HL-60/S4 (cell line): Measurements from ENCODE around the gene FMO4.
"Not testable (repeated sequence)": the region's sequence is repeated elsewhere in the genome, so short reads cannot be mapped to it uniquely, and the experiment has no call there.

Experiments
- in situ Hi-C: fragments of 300-500 bp; cut with MboI; formaldehyde crosslinking; loops from 2 replicates; pipeline ENCODE4 v1.14.3; 2022; ENCODE audit warnings: low sequenced_read_pairs

FMO4 gene

GRCh38 chr1:171334024-171334640 is 20.1 kb downstream of the FMO4 start:
- in situ Hi-C loops = no loop called here

DNA sequence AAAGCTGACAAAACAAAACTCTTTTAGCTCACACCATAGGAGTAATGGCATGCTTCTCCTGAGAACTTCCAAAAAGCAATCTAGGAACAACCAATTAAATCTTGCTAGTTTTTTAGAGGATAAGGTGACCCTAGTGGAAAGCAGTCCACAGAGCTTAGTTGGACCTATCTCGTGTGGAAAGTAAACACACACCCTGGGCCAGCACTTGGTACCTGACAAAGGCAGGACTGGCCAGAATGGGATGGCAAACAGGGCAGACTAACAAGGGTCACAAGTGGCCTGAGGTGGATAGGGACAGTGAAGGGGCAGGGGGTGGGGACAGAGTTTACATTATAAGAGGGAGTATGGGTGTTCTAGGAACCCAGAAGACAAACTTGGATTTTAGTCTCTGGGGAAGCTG is 22.0 kb downstream of the FMO4 start:
- in situ Hi-C loops = no loop called here

DNA sequence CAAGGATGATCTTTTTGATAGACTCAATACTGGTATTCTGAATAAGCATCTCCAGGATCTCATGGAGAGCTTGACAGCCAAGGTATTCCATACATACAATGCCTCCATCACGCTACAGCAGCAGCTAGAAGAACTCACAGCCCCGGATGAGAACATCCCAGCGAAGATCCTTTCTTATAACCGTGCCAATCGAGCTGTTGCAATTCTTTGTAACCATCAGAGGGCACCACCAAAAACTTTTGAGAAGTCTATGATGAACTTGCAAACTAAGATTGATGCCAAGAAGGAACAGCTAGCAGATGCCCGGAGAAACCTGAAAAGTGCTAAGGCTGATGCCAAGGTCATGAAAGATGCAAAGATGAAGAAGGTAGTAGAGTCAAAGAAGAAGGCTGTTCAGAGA is 25.4 kb downstream of the FMO4 start:
- in situ Hi-C loops = not testable (repeated sequence)

DNA sequence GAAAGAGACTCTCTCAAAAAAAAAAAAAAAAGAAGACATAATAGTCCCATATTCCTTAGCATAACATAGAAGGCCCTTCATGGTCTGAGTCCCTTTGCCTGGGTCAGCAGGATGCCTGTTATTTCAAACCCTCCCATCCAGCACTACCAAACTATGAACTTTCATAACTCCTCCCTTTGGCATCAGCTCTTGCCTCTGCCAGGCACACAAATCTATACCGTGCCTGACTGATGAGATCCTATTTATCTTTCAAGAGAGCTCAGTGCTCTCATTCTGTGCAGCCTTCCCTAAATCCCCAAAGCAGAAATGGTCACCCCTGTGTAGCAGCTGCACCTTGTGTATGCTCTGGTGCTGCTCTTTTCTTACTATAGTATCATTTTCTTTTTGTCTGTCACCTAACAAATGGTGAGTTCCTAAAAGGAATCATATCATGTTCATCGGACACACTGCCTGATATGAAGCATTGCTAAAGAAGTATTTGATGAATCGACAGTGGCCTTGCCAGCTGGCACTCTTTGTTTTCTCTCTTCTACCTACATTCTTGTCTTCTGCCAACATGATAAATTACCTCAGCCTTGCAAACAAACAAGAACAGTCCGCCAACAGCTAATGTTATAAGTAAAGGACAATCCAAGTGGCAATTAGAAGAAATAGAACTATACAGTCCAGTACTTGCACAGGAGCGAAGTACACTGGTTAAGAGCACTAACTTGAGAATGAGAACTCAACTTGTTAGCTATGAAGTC is 29.9 kb downstream of the FMO4 start:
- in situ Hi-C loops = no loop called here

GRCh38 chr1:171344473-171344820 is 30.5 kb downstream of the FMO4 start:
- in situ Hi-C loops = no loop called here

DNA sequence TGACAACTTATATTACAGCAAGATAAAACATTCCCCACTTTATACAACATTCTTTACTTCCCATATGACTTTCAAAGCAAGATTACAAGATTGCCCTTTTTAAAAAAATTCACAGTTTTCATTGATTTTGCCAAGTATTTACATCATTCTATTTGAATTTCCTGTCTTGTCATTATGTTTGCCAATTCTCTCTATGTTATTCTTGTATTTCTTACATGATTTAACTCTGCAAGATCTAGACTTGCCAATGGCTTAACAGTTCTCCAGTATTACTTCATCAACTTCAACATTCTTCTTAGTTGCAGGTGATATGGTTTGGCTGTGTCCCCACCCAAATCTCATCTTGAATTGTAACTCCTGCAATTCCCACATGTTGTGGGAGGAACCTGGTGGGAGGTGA is 31.6 kb downstream of the FMO4 start:
- in situ Hi-C loops = no loop called here

DNA sequence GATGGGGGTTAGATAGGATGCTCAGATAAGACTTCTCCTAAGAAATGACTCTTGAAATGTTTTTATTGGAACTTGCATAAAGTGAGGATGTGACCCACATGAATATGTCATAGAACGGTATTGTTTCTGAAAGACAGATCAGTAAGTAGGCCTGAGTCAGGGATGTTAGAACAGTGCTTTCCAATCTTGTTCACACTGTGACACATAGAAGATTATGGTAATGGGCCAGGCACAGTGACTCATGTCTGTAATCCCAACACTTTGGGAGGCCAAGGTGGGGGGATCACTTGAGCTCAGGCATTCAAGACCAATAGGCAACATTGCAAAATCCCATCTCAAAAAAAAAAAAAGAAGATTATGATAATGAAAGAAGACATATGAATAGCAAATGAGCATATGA is 32.9 kb downstream of the FMO4 start:
- in situ Hi-C loops = no loop called here

DNA sequence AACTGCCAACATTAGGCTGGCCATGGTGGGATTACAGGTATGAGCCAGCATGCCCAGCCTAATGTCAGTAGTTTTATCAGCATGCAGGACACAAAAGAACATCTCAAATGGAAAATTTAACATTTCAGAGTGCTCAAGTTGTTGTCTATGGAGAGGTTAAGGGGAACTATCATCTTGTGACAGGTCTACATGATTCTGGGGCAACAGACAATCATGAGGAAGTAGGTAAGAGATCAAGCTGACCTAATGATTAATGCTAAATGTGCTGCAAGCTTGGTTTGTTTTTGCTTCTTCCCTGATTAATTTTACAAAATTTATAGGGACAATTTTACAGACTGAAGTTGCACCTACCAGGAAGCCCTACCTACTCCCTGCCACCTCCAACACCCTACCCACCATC is 36.6 kb downstream of the FMO4 start:
- in situ Hi-C loops = no loop called here

- in situ Hi-C loops = no loop called here
Measured at GRCh38 chr1:171351961-171352360, 38.0 kb downstream of the FMO4 start.

- in situ Hi-C loops = no loop called here
Measured at GRCh38 chr1:171352554-171352953, 38.6 kb downstream of the FMO4 start.

DNA sequence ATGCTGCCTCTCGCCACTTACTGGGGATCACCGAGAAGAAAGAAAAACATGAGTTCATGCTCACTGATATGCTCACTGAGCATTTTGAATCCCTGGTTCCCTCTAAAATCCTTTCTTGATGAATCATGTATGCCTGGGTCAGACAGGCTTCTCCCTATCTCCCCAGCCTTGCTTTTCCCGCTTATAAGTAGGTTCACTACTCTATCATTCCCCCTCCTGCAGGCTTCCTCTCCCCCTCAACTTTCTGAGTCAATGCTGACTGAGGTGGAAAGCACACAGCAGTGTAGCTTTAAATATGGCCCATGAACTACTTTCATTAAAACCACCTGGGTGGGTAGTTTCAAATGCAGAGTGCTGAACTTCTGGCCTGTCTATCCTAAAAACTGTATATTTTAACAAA is 41.7 kb downstream of the FMO4 start:
- in situ Hi-C loops = no loop called here

DNA sequence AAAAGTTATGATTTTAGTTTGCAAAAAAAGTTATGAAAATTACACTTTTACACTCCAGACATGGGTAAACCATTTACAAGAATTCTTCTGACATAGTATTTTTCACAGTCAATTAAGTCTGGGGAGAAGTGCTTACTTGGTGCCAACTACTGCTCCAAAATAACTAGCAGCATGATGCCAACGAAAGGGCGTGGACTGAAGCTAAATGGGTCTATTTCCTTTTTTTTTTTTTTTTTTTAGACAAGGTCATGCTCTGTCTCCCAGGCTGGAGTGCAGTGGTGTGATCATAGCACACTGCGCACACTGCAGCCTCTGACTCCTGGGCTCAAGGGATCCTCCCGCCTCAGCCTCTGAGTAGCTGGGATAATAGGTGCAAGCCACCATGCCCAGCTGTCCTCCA is 43.2 kb downstream of the FMO4 start:
- in situ Hi-C loops = no loop called here

GRCh38 chr1:171359355-171359648 is 45.3 kb downstream of the FMO4 start:
- in situ Hi-C loops = not testable (repeated sequence)

DNA sequence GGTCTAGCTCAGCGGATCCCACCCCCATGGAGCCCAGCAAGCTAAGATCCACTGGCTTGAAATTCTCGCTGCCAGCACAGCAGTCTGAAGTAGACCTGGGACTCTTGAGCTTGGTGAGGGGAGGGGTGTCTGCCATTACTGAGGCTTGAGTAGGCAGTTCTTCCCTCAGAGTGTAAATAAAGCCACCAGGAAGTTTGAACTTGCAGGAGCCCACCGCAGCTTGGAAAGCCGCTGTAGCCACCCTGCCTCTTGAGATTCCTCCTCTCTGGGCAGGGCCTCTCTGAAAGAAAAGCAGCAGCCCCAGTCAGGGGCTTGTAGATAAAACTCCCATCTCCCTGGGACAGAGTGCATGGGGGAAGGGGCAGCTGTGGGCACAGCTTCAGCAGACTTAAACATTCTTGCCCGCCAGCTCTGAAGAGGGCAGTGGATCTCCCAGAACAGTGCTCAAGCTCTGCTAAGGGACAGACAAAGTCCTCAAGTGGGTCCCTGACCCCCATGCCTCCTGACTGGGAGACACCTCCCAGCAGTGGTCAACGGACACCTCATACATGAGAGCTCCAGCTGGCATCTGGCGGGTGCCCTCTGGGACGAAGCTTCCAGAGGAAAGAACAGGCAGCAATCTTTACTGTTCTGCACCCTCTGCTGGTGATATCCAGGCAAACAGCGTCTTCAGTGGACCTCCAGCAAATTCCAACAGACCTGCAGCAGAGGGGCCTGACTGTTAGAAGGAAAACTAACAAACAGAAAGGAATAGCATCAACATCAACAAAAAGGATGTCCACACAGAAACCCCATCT is 45.9 kb downstream of the FMO4 start:
- in situ Hi-C loops = not testable (repeated sequence)

DNA sequence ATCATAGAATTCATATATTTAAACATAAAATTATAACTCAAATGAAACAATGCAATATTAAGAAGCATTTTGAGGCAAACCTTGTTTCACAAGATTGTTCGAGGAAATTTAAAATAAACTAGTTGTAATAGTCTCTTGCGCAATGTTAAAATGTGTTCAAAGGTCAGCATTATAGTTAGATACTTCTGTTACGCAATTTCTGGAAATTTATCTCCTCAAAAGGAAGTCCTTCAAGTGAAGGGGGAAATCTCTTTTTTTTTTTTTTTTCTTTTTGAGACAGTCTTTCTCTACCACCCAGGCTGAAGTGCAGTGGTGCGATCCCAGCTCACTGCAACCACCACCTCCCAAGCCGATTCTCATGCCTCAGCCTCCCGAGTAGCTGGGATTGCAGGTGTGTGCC is 52.1 kb downstream of the FMO4 start:
- in situ Hi-C loops = no loop called here

- in situ Hi-C loops = no loop called here
Measured at GRCh38 chr1:171366816-171367215, 52.8 kb downstream of the FMO4 start.

GRCh38 chr1:171367436-171367835 is 53.5 kb downstream of the FMO4 start:
- in situ Hi-C loops = no loop called here

- in situ Hi-C loops = no loop called here
Measured at GRCh38 chr1:171372418-171373084, 58.6 kb downstream of the FMO4 start.

DNA sequence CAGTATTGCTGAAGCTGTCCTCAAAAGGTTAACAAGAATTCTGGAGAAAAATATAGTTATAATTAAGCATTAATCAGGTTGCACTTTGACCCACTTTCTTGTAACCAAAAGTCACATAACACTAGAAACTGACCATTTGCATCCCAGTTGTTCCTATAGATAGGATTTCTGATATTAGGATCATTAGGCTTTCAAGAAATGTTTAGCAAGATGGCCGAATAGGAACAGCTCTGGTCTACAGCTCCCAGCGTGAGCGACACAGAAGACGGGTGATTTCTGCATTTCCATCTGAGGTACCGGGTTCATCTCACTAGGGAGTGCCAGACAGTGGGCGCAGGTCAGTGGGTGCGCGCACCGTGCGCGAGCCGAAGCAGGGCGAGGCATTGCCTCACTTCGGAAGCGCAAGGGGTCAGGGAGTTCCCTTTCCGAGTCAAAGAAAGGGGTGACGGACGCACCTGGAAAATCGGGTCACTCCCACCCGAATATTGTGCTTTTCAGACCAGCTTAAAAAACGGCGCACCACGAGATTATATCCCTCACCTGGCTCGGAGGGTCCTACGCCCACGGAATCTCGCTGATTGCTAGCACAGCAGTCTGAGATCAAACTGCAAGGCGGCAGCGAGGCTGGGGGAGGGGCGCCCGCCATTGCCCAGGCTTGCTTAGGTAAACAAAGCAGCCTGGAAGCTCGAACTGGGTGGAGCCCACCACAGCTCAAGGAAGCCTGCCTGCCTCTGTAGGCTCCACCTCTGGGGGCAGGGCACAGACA is 59.6 kb downstream of the FMO4 start:
- in situ Hi-C loops = not testable (repeated sequence)

- in situ Hi-C loops = no loop called here
Measured at GRCh38 chr1:171379846-171380245, 65.9 kb downstream of the FMO4 start.

GRCh38 chr1:171381866-171382210 is 67.9 kb downstream of the FMO4 start:
- in situ Hi-C loops = no loop called here
